Stimulated activated CD8-positive, alpha-beta memory T cell treated with anti-CD3 and anti-CD28 coated beads, Interleukin-15, amount 100 ng/mL, for 48 hours (primary cell): ENCODE data around the gene CCDC39.
"Not testable (repeated sequence)": the region's sequence is repeated elsewhere in the genome, so short reads cannot be mapped to it uniquely, and the experiment has no call there.

ENCODE experiments used
- DNase-seq, 2 donors: peaks; one replicate each; pipeline ENCODE4 v3.0.0-alpha.2; 2020; ENCODE audit warnings: low read depth in 2 of 2

Gene CCDC39

DNA sequence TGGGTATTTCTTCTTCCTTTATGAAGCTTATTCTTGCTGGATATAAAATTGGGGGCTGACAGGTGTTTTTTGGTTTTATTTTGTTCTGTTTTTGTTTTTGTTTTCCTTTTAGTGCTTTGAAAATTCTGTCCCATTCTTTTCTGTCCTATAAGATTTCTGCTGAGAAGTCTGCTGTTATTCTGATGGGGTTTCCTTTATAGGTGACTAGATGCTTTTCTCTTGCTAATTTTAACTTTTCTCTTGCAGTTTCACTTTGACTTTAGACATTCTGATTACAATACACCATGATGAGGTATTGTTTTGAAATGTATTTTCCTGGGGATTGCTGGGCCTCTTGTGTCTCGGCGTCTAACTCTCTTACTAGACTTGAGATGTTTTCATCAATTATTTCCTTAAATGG, 54.6 kb downstream of the CCDC39 start:
- no peak for DNase-seq

DNA sequence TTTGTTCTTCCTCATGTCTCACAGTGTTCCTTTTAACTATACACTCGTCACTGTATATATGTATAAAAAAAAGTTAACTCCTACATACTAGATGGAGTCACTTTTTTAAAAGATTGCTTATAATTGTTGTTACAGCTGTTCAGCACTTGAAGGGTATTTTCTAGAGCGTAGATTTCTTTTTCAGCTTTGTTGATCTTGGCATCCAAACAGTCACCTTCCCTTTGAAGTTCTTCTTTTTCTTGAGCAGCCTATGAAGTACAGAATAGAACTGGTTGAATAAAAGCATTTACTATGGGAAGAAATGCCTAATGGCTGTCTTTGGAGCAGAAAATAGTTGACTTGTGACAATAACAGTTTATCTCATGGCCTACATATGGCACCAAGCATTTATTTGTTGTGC, 59.6 kb downstream of the CCDC39 start:
- no peak for DNase-seq

DNA sequence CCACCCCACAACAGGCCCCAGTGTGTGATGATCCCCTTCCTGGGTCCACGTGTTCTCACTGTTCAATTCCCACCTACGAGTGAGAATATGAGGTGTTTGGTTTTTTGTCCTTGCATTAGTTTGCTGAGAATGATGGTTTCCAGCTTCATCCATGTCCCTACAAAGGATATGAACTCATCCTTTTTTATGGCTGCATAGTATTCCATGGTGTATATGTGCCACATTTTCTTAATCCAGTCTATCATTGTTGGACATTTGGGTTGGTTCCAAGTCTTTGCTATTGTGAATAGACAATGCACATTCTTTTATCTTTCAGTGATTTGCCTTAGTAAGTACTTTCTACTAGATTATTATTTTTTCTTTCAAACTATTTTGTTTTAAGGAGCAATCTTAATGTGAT, 60.7 kb downstream of the CCDC39 start:
- DNase-seq: not testable (repeated sequence)

DNA sequence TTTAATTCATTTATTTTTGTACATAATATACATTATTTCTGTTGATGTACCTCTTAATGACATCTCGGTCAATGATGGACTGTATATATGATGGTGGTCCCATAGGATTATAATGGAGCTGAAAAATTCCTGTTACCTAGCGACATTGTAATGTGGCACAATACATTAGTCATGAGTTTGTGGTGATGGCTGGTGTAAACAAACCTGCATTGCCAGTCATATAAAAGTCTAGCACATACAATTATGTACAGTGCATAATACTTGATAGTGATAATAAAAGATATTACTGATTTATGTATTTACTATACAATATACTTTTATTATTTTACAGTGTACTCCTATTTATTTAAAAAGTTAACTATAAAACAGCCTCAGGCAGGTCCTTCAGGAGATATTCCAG, 62.2 kb downstream of the CCDC39 start:
- DNase-seq: no peak

DNA sequence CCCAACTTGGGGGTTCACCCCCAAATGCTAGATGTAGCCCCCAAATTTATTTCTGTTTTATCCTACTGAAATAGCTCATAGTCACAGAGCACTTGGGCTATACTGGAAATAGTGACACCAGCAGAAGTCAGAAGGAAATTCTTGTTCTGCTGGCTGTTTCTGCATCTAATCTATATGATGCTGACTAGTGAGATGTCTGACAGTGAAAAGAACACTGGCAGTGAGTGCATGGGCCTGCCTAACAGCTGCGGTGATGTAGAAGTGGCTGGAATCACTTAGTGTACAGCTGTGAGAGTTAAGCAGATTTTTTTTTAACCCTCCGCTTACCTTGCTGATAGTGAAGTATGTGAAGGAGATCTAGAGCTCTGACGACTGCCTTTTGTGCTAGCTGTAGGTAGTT, 63.3 kb downstream of the CCDC39 start:
- DNase-seq: no peak

DNA sequence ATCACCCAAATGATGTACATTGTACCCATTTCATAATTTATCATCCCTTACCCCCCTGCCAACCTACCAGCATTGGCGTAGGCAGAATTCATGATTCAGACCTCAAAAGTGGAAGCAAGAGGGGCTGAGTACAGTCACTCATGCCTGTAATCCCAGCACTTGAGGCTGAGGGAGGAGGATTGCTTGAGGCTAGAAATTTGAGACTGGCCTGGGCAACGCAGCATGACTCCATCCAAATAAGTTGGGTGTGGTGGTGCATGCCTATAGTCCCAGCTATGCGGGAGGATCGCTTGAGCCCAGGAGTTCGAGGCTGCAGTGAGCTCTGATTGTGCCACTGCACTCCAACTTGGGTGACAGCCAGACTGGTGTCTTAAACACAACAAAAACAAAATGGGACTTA, 66.9 kb downstream of the CCDC39 start:
- no peak for DNase-seq

DNA sequence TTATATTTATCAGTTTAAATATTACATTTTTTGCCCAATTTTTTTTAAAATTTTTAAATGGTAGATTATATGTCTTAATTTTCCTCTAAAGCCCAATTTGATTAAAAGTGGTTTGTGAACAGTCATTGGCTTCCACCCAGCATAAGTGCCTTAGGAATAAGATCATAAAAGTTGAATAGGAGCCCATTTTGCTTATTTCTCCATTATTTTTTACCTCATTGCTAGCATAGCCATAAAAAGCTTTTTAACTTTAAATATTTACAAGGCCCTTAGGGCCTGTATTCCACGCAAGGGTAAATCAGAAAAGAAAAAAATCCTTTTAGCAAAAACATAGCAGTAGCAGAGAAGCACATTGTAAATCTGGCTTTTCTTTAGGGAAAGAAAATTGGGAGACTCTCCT, 68.3 kb downstream of the CCDC39 start:
- DNase-seq: no peak

DNA sequence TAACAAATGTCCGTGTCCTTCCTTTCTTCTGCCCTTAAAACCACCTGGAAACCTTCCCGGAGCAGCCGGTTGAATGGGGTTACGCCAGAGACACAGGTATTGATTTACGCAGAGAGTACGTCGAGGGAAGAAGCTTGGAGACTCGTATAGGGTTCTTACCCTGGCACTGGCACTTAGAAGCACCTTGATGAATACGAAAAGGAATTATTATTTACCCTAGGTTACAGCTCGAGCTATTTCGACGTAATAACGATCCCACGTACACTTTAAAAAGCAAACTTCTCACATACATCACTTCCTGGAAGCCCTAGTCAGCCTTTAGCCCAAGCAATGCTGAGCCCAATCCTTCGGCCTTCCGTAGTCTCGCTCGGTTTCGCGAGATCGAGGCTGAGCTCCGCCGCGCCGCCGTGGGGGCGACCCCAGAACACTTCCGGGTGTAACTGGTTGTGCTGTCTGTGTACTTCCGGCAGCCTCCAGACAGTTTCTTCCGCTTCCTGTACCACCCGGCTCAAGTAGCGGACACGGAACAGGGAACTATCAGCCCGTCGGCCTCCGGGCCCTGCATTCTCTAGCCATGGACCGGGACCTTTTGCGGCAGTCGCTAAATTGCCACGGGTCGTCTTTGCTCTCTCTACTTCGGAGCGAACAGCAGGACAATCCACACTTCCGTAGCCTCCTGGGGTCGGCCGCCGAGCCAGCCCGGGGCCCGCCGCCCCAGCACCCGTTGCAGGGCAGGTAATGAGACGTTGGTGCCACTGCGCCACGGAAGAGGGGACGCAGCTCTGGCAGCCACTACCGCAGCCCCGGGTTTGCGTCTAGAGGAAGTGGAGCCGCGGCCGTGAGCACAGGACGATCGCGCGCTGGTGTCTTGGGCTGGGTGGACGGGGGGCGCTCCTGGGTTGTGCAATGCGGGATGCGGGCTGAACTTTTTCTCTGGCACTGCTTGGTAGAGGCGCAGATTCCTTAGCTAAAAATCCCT, 77.3 kb downstream of the CCDC39 start, which contains the start of gene TTC14:
TSS of gene TTC14 (plus strand) at position 476 of the 979 bp plus-strand sequence. CDS start at position 575, 99 bp downstream.
- peak; percentile 91 to 92 for DNase-seq

DNA sequence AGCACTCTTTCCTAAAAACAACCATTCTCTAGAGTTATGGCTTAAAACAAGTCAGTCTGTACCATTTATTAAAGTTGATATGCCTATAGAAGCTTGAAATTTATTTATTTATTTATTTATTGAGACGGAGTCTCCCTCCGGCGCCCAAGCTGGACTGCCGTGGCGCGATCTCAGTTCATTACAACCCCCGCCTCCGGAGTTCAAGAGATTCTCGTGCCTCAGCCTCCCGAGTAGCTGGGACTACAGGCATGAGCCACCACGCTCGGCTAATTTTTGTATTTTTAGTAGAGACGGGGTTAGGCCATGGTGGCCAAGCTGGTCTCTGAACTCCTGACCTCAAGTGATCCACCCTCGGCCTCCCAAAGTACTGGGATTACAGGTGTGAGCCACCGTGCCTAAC, 78.8 kb downstream of the CCDC39 start:
- DNase-seq: no peak

DNA sequence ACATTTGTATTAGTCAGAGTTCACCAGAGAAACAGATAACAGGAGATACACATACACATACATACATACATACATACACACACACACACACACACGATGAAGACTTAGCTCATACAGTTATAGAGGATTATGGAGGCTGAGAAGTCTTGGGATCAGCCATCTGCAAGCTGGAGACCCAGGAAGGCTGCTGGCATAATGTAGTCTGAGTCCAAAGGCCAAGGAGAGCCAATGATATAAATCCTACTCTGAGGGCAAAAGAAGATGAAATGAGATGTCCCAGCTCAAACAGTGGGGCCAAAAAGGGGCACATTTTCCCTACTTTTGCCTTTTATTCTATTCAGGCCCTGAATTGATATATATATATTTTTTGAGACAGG, 83.7 kb downstream of the CCDC39 start:
- DNase-seq: no peak

DNA sequence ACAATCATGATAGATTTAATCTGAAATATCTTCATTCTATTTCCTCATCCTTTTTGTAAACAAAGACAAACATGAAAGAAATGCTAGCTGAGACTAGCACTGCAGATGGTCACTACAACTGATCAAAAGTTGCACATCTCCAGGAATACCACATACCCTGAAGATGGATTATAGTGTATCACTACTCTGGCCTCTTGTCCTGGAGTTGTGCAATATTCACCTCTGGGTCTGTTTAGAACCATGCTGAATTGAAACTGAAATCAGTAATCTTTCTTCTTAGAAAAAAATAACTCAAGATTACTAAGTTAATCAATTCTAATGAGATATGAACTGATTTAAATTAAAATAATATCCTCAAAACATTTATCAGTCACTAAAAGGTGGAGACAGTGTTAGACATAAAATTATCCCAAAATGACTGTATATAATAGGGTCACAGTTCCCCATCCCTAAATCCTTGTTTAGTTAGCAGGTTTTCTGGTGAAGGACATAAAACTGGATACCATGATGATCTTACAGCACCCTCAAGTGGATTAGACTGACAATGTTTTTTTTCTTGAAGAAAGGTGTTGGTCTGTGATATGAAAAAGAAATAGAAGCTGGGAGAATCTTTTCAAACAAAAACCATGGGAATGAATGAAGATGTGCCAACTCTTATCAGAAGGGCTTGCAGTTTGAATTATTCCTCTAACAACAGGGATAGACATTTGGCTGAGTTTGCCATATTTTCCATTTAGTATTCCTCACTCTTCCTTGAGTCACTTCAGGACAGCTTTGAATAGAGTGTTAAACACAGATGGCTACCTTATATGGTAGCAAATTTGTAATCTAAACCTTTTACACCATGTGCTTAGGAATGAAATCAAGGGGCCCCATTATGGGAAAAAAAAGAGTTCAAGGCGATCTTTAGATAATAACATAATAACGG, 84.4 kb downstream of the CCDC39 start:
- DNase-seq: no peak

DNA sequence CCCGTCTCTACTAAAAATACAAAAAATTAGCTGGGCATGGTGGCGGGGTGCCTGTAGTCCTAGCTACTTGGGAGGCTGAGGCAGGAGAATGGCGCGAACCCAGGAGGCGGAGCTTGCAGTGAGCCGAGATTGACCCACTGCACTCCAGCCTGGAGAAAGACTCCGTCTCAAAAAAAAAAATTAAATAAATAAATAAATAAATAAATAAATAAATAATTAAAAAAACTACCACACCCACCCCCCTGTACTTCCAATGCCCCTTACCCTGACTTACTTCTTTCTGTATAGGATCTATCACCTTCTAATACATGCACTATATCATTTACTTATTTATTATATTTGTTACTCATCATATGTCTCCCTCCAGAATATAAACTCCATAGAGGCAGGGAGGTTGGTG, 85.7 kb downstream of the CCDC39 start:
- not testable (repeated sequence) for DNase-seq

DNA sequence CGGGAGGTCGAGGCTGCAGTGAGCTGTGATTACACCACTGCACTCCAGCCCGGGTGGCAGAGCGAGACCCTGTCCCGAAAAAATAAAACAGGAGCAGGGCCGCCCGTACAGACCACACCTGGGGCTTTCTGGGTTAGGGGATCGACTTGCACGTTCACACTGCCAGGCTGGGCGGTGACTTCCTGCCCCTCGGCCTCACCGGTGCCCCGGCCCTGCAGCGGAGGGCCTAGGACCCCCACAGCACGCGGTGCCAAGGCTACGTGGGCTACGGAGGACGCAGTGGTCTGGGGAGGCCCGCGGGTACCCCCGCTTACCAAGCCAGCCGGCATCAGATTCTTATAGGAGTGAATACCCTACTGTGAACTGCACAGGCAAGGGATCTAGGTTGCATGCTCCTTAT, 88.9 kb downstream of the CCDC39 start:
- DNase-seq: no peak

DNA sequence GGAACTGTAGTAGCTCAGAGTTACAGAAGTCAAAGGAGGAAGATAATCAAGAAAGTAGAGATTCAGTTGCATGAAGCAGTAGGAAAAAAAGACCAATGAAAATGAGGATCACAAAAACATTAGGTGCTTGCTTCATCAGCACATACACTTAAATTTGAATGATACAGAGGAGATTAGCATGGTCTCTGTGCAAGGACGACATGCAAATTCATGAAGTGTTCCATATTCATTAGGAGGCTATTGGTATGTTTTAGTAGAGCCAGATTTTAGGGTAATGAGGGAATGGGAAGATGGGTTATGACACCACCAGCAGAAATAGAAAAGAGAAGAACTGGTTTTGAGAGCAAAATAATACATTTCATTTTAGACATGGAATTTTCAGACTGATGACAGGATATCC, 98.4 kb downstream of the CCDC39 start:
- DNase-seq: no peak

DNA sequence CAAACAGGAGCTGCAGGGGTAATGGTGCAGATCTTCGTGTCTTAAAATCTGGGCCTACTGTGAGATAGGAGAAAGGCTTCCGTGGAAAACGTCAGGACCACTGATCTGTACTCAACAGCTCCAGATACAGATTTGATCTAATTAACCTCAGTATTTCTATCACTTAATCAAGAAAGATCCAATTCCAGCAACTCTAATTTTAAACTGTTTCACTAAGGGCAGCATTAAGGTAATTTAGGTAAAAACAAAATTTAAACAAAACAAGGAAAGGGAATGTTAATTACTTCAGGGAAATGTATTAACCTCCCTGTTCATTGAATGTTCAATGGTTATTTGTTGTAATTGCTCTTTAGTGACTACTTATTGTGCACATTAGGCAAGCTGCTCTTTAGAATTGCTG, 103.7 kb downstream of the CCDC39 start:
- no peak for DNase-seq

DNA sequence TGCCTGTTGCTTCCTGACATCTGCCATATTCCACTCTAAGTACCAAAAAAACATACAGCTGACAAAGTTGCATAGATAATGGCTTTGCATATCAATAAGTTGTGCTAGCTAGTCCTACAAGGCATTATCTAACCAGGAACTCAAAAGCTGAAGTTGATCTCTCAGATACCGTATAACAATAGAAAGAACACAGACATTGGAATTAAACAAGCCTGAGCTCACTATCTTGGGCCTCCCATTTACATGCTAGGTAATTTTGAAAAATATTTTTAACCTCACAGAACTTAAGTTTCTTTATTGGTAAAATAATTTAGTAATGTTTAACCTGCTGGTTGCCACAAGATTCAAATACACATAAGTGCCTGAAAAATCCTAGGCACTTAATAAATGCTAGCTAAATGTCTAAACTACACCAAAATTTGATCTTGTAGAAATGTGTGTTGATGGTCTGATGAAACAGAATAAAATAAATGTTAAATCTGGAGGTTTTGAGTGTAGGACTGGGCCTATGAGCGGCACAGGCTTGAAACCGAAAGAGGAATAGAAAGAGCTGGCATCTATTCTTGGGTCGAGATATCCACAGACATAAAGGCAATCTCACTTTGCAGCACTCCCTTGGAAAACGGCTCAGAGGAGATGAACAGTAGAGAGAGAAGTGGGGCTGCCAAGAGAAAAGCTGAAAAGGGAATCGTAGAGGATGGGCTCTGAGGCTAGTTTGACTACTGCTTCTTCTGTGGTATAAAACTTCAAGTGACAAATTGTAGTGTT, 107.3 kb downstream of the CCDC39 start:
- no peak for DNase-seq

DNA sequence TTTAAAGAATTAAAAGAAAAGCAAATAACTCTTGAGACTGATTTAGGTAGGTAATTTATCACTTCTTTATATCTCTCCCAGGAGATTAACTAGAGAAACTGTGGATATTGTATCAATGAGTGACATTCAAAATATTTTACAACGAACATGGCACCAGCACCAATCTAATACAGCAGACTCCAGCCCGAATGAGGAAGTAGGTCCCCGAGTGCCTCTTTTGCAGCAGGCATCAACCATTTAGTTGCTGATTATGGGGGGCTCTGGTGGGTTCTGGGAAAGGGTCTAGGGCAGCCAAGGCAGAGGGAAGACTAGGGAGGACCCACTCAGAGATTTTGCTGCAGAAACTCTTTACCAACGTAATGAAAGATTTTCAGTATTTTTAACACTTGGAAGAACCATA, 109.1 kb downstream of the CCDC39 start:
- DNase-seq: no peak

DNA sequence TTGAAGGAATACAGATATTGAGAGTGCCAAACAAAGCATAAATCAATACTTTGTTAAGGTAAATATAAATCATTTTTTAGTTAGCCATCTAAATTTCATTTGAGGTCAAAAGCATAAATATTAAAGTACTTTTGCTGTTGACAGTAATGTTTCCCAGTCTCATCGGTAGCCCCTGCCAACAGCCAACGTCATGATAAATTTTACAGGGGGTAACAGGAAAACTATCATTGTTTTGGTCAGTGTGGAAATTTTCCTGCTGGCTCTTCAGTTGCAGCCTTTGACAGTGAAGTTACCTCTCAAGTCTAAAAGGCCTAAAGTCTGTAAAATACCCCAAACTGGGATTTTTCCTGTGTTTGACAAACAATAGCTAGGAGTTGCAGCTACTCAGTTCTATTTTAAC, 114.6 kb downstream of the CCDC39 start:
- DNase-seq: no peak
